Ovary (tissue), 3 donors: ENCODE measurements around the gene CDC25A.

Source experiments
- CTCF ChIP-seq, 3 donors: fragments of 450-650 bp in 2 of 3; fragments of 200-600 bp in 1 of 3; IDR thresholded peaks; one replicate each; pipeline versions ENCODE4 v1.5.1 to v1.8.0; 2016 to 2022; ENCODE audit warnings: antibody characterized with exemption in 3 of 3, mild to moderate bottlenecking in 1 of 3
- EP300 ChIP-seq: sonication (generic); formaldehyde crosslinking; IDR thresholded peaks from one replicate; pipeline ENCODE4 v1.6.1; 2017; ENCODE audit warnings: antibody characterized with exemption
- POLR2A ChIP-seq: fragments of 450-650 bp; IDR thresholded peaks from one replicate; pipeline ENCODE4 v1.6.1; 2017; ENCODE audit warnings: antibody characterized with exemption, mild to moderate bottlenecking, moderate library complexity
- donor health status: DM: no; HTN: no; CAD: no.

- TF ChIP-seq CTCF (IDR thresholded peaks at IDR 0.05): no peak
- TF ChIP-seq POLR2A: no peak
- no peak for TF ChIP-seq EP300
Measured at GRCh38 chr3:48222616-48223513, 34.6 kb upstream of the CDC25A start, which contains the start of gene CAMP.
